ENCODE results near the gene NBPF1.
"Not testable (repeated sequence)": the region's sequence is repeated elsewhere in the genome, so short reads cannot be mapped to it uniquely, and the experiment has no call there.

GRCh38 chr1:16643001-16643411, 29.6 kb upstream of the NBPF1 start:
- TF ChIP-seq, protein P1, sequence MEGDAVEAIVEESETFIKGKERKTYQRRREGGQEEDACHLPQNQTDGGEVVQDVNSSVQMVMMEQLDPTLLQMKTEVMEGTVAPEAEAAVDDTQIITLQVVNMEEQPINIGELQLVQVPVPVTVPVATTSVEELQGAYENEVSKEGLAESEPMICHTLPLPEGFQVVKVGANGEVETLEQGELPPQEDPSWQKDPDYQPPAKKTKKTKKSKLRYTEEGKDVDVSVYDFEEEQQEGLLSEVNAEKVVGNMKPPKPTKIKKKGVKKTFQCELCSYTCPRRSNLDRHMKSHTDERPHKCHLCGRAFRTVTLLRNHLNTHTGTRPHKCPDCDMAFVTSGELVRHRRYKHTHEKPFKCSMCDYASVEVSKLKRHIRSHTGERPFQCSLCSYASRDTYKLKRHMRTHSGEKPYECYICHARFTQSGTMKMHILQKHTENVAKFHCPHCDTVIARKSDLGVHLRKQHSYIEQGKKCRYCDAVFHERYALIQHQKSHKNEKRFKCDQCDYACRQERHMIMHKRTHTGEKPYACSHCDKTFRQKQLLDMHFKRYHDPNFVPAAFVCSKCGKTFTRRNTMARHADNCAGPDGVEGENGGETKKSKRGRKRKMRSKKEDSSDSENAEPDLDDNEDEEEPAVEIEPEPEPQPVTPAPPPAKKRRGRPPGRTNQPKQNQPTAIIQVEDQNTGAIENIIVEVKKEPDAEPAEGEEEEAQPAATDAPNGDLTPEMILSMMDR (conservative IDR thresholded peaks at IDR 0.05 in 1 of 2, IDR thresholded peaks at IDR 0.05 in 1 of 2; ENCODE audit: extremely low read depth in 1 of 2, insufficient read depth in 1 of 2, low read depth in 1 of 2, low read length in 2 of 2) = not testable (repeated sequence)
- TF ChIP-seq EZH2 (IDR thresholded peaks at IDR 0.05; ENCODE audit: borderline replicate concordance, low read length) = not testable (repeated sequence)

Data from mammary epithelial cell (primary cell).